Endodermal cell (in vitro differentiated cells): ENCODE measurements around the gene ANKRD6. TPM values are rescaled to one million over a fixed set of nuclear protein-coding genes. Genes with fewer than 3 reads are reported as not detected.
A peak's percentile ranks its signal among the peaks of the same experiment; 100 is the strongest.

Source experiments
- DNase-seq: peaks from one replicate; pipeline ENCODE4 v3.0.0-alpha.2; 2017
- H3K27ac ChIP-seq: 2 replicates; pipeline ENCODE4 v1.5.1; 2013; ENCODE audit warnings: mild to moderate bottlenecking, low read depth, low read length, moderate library complexity
- H3K27me3 ChIP-seq: 2 replicates; pipeline ENCODE4 v1.6.1; 2013; ENCODE audit warnings: mild to moderate bottlenecking, low read length, moderate library complexity; ENCODE audit not compliant: insufficient read depth, control insufficient read depth, poor library complexity, severe bottlenecking
- H3K36me3 ChIP-seq: 2 replicates; pipeline ENCODE4 v1.7.0; 2013; ENCODE audit warnings: mild to moderate bottlenecking, low read length, moderate library complexity; ENCODE audit not compliant: control insufficient read depth, insufficient read depth
- H3K4me1 ChIP-seq: one replicate; pipeline ENCODE4 v1.7.0; 2013; ENCODE audit warnings: low read length; ENCODE audit not compliant: control insufficient read depth, insufficient read depth
- H3K4me3 ChIP-seq: 2 replicates; pipeline ENCODE4 v1.5.1; 2013; ENCODE audit warnings: mild to moderate bottlenecking, low read length, moderate library complexity
- H3K9ac ChIP-seq: 2 replicates; pipeline ENCODE4 v1.6.1; 2013; ENCODE audit warnings: mild to moderate bottlenecking, low read length, moderate library complexity; ENCODE audit not compliant: poor library complexity, severe bottlenecking; ENCODE audit errors: extremely low read depth
- H3K9me3 ChIP-seq: 2 replicates; pipeline ENCODE4 v1.6.1; 2013; ENCODE audit warnings: mild to moderate bottlenecking, low read length, moderate library complexity; ENCODE audit not compliant: control insufficient read depth
- H3K27ac Mint-ChIP-seq: 2 replicates; pipeline ENCODE4 v1.8.0; 2020; ENCODE audit warnings: mixed read lengths
- H3K27me3 Mint-ChIP-seq: 2 replicates; pipeline ENCODE4 v1.8.0; 2021; ENCODE audit warnings: mild to moderate bottlenecking, mixed read lengths; ENCODE audit not compliant: insufficient read depth
- H3K36me3 Mint-ChIP-seq: 2 replicates; pipeline ENCODE4 v1.8.0; 2020; ENCODE audit warnings: low read depth, mixed read lengths
- H3K4me1 Mint-ChIP-seq: 2 replicates; pipeline ENCODE4 v1.8.0; 2020; ENCODE audit warnings: mixed read lengths
- H3K4me3 Mint-ChIP-seq: 2 replicates; pipeline ENCODE4 v1.8.0; 2020; ENCODE audit warnings: mild to moderate bottlenecking, moderate library complexity, mixed read lengths
- H3K9me3 Mint-ChIP-seq: 2 replicates; pipeline ENCODE4 v1.8.0; 2020; ENCODE audit warnings: mild to moderate bottlenecking, mixed read lengths
- WGBS, 2 experiments: methylation state at CpG; one replicate each; pipeline versions ENCODE4 v1.1.5 to v1.1.7; 2013; ENCODE audit warnings: missing lambda C conversion rate in 2 of 2, mixed read lengths in 1 of 2; ENCODE audit not compliant: insufficient coverage in 1 of 2, insufficient read length in 1 of 2; 5-methylcytosine and 5-hydroxymethylcytosine counted together
- total RNA-seq, 2 donors: library from RNA; stranded (reverse); fragmentation: NEBNext Ultra II Directional in 1 of 2; extraction: Animal tissue kit (Norgen Biotek cat#: 25700) in 1 of 2; gene quantifications; 2 replicates in 1 of 2; 3 replicates in 1 of 2; pipeline ENCODE4 v1.2.1, GENCODE V29; 2021
- TF ChIP-seq, protein P1 (sequence below): fragments of 200-600 bp; sonication (generic); conservative IDR thresholded peaks from 2 replicates; pipeline ENCODE4 v1.5.0; 2021; ENCODE audit warnings: antibody characterized with exemption, mild to moderate bottlenecking

The ANKRD6 gene
- total RNA-seq, 2 donors from 2014 or later: 88.7 to 110 TPM

DNA sequence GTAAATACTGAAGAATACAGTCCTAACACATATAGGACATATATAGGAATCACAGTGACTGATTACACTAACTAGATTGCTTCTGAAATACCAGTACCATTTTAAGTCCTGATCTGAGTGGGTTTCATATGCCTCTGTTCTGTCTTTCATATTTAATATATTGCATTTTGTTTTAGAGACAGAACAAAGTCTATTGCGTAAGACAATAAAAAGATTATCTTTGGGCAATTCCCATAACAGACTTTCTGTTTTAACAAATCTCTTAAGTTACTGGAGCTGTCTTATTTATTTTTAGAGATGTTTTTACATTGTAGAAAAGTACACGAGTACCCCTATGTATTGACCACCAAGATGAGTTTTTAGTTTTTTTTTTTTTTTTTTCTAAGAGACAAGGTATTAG lies 29.6 kb downstream of the ANKRD6 start:
- H3K27ac Mint-ChIP-seq: no peak overlapping the region
- DNase-seq: no peak
- Histone ChIP-seq H3K36me3 (no peaks in the 10 kb centered on the region), H3K4me1 (peaks cover 10% of the 10 kb centered on the region), H3K27me3 (no peaks in the 10 kb centered on the region), H3K9me3 (no peaks in the 10 kb centered on the region), H3K9ac (no peak overlapping the region), H3K27ac (no peak overlapping the region), H3K4me3 (no peak overlapping the region)
- TF ChIP-seq, protein P1, sequence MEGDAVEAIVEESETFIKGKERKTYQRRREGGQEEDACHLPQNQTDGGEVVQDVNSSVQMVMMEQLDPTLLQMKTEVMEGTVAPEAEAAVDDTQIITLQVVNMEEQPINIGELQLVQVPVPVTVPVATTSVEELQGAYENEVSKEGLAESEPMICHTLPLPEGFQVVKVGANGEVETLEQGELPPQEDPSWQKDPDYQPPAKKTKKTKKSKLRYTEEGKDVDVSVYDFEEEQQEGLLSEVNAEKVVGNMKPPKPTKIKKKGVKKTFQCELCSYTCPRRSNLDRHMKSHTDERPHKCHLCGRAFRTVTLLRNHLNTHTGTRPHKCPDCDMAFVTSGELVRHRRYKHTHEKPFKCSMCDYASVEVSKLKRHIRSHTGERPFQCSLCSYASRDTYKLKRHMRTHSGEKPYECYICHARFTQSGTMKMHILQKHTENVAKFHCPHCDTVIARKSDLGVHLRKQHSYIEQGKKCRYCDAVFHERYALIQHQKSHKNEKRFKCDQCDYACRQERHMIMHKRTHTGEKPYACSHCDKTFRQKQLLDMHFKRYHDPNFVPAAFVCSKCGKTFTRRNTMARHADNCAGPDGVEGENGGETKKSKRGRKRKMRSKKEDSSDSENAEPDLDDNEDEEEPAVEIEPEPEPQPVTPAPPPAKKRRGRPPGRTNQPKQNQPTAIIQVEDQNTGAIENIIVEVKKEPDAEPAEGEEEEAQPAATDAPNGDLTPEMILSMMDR: no peak
- H3K27me3 Mint-ChIP-seq: no peaks in the 10 kb centered on the region
- 100% methylated on average over 2 of the region's 2 CpGs; no CpG with 5 or more reads in 1 of the 2 experiments for WGBS, 2 experiments
- H3K9me3 Mint-ChIP-seq: no peaks in the 10 kb centered on the region
- no peak overlapping the region for H3K4me3 Mint-ChIP-seq
- H3K36me3 Mint-ChIP-seq: no peaks in the 10 kb centered on the region
- H3K4me1 Mint-ChIP-seq: peaks cover 22% of the 10 kb centered on the region

DNA sequence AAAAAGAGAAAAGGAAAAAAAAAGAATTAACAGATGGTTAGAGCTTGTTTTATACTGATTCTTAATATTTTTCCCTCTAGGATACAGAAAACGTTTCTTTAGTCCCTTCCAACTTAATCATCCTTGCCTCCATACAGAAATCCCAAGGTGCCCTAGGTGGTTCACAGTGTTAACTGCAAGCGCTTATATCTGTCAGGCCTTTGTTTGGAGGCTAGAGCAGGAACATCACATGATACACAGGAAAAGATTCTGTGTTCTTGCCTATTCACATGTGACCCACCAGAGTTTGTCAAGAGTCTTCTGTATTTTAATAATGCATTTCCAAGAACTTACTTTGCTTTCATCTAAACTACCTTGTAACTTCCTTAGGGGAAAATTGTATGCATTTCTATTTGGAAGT lies 31.3 kb downstream of the ANKRD6 start:
- WGBS, 2 experiments: 79 to 100% methylated on average over 2 of the region's 2 CpGs

DNA sequence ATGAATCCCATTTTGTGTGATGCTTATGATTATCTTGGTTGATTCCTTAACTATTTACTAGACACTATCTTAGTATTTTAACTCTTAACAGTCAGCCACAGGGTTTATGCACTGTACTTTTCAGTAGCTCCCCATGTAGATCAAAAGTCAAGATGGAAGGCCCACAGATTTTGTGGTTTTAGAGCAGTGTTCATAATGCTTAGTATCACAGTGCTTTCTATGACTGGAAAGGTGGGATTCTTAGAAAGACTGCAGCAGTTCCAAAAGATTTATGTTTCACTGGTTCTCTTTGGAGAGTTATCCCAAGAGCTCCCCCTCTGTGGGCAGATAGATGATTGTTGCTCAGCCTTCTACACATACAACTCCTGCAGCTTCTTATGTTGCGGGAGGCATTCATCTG lies 34.5 kb downstream of the ANKRD6 start:
- H3K9me3 Mint-ChIP-seq: no peaks in the 10 kb centered on the region
- no peaks in the 10 kb centered on the region for H3K36me3 Mint-ChIP-seq
- 100% methylated on average over 1 of the region's 1 CpG; no CpG with 5 or more reads in 1 of the 2 experiments for WGBS, 2 experiments
- H3K4me1 Mint-ChIP-seq: peaks cover 57% of the 10 kb centered on the region
- no peaks in the 10 kb centered on the region for H3K27me3 Mint-ChIP-seq
- no peak overlapping the region for H3K4me3 Mint-ChIP-seq
- H3K27ac ChIP-seq: no peak overlapping the region
- H3K27me3 ChIP-seq: no peaks in the 10 kb centered on the region
- H3K4me1 ChIP-seq: peaks cover 30% of the 10 kb centered on the region
- DNase-seq: no peak
- no peaks in the 10 kb centered on the region for H3K9me3 ChIP-seq
- H3K36me3 ChIP-seq: no peaks in the 10 kb centered on the region
- TF ChIP-seq, protein P1: peak; percentile 16
- H3K9ac ChIP-seq: no peak overlapping the region
- no peak overlapping the region for H3K4me3 ChIP-seq
- H3K27ac Mint-ChIP-seq: no peak overlapping the region

More for the DNA sequence above, 31.3 kb downstream of the ANKRD6 start:
- Mint-ChIP-seq H3K27ac (no peak overlapping the region), H3K36me3 (no peaks in the 10 kb centered on the region), H3K4me3 (no peak overlapping the region), H3K4me1 (peaks cover 38% of the 10 kb centered on the region), H3K27me3 (no peaks in the 10 kb centered on the region), H3K9me3 (no peaks in the 10 kb centered on the region)
- Histone ChIP-seq H3K4me1 (peaks cover 19% of the 10 kb centered on the region), H3K9me3 (no peaks in the 10 kb centered on the region), H3K27me3 (no peaks in the 10 kb centered on the region), H3K9ac (no peak overlapping the region), H3K27ac (no peak overlapping the region), H3K4me3 (no peak overlapping the region), H3K36me3 (no peaks in the 10 kb centered on the region)
- no peak for DNase-seq
- TF ChIP-seq, protein P1: no peak
